Rectal smooth muscle tissue (tissue), 1 donor: ENCODE results near the gene GRAMD2B.

ENCODE experiments used
- H3K27ac ChIP-seq: one replicate; pipeline ENCODE4 v1.7.0; 2013; ENCODE audit warnings: low read depth, low read length, inconsistent platforms
- H3K27me3 ChIP-seq: one replicate; pipeline ENCODE4 v1.7.0; 2013; ENCODE audit warnings: low read length; ENCODE audit not compliant: control insufficient read depth, insufficient read depth
- H3K36me3 ChIP-seq: one replicate; pipeline ENCODE4 v1.7.0; 2013; ENCODE audit warnings: low read length; ENCODE audit not compliant: control insufficient read depth, insufficient read depth
- H3K4me1 ChIP-seq: one replicate; pipeline ENCODE4 v1.7.0; 2013; ENCODE audit warnings: low read length; ENCODE audit not compliant: control insufficient read depth, insufficient read depth
- H3K4me3 ChIP-seq: one replicate; pipeline ENCODE4 v1.7.0; 2013; ENCODE audit warnings: low read length
- H3K9ac ChIP-seq: one replicate; pipeline ENCODE4 v1.7.0; 2013; ENCODE audit warnings: low read length

The GRAMD2B gene

DNA sequence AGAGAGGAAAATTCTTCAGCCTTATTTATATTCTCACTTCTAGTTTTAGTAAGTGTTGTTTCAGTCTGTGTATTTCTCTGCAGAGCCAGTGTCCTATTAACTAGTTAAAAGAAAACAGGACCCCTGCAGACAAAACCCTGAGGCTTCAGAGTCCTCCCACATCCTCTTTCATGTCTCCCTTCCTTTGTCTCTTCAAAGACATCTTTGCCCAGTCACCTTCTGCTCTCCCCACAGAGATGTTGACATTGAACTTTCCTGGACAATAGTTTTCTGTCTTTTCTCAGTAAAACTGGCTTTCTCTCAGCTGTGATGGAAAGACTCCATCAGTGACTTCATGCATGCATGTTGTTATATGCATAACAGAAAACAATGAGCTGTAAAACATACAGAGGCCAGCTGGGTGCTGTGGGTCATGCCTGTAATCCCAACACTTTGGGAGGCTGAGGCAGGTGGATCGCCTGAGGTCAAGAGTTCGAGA, 20.2 kb downstream of the GRAMD2B start:
- Histone ChIP-seq H3K36me3 (no peaks in the 10 kb centered on the region), H3K4me3 (no peak overlapping the region), H3K27ac (no peak overlapping the region), H3K4me1 (no peaks in the 10 kb centered on the region), H3K9ac (no peak overlapping the region), H3K27me3 (no peaks in the 10 kb centered on the region)

GRCh38 chr5:126444137-126444536, 20.9 kb downstream of the GRAMD2B start:
- Histone ChIP-seq H3K27ac (no peak overlapping the region), H3K27me3 (no peaks in the 10 kb centered on the region), H3K9ac (no peak overlapping the region), H3K36me3 (no peaks in the 10 kb centered on the region), H3K4me3 (no peak overlapping the region), H3K4me1 (no peaks in the 10 kb centered on the region)

DNA sequence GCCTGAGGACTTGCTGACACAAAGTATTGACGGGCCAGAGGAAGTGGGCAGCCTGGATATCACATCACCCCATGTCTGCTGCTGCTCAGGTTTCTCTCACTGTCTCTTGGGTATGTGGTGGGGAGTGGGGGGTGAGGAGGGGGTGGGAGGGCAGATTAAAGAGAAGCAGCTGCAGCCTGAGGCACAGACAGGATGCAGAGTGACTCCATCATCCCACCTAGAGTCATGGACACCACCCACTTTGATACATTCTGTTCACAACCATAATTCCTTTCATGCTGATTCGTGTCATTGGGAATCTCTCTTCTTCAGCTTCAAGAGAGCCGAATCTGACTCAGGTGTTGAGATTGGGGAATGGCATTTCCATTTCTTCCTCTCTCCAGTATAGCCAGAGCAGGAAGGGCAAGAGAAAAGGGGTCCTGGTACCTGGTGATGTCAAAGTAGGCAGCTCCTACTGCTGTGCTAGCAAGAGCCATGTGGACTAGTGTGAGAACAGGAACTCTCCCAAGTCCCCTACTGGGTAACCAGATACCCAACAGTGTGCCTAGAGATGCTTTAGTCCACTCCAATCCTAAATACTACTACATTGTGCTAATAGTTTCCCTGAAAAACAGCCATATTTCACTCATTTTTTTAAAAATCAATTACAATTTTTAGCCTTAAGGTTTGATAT, 22.4 kb downstream of the GRAMD2B start:
- Histone ChIP-seq H3K36me3 (no peaks in the 10 kb centered on the region), H3K4me3 (no peak overlapping the region)

GRCh38 chr5:126446498-126447224, 23.5 kb downstream of the GRAMD2B start:
- Histone ChIP-seq H3K27ac (no peak overlapping the region), H3K9ac (no peak overlapping the region), H3K27me3 (no peaks in the 10 kb centered on the region), H3K36me3 (no peaks in the 10 kb centered on the region), H3K4me1 (no peaks in the 10 kb centered on the region), H3K4me3 (no peak overlapping the region)

More for the DNA sequence above, 22.4 kb downstream of the GRAMD2B start:
- Histone ChIP-seq H3K9ac (no peak overlapping the region), H3K27ac (no peak overlapping the region), H3K4me1 (no peaks in the 10 kb centered on the region), H3K27me3 (no peaks in the 10 kb centered on the region)

DNA sequence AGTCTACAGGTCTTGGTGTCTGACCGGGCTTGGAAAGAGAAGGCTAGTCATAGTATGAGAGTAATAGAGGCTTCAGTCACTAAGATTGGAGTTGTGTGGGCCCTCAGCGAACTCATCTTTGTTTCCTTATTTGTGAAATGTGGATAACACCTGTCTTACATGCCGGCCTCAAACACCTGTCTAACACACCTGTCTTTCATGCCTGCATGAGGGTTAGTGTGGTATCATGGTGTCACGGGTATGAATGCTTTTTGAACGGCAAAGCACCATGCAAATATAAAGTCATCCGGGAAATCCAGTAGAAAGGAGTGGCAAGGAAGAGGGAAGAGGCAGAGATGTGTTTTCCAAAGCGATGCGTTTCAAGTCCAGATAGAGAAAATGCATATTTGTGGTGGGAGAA, 25.5 kb downstream of the GRAMD2B start:
- no peaks in the 10 kb centered on the region for H3K27me3 ChIP-seq
- H3K4me3 ChIP-seq, result no peak overlapping the region
- no peaks in the 10 kb centered on the region for H3K4me1 ChIP-seq
- H3K27ac ChIP-seq, result no peak overlapping the region
- H3K9ac ChIP-seq, result no peak overlapping the region
- no peaks in the 10 kb centered on the region for H3K36me3 ChIP-seq

DNA sequence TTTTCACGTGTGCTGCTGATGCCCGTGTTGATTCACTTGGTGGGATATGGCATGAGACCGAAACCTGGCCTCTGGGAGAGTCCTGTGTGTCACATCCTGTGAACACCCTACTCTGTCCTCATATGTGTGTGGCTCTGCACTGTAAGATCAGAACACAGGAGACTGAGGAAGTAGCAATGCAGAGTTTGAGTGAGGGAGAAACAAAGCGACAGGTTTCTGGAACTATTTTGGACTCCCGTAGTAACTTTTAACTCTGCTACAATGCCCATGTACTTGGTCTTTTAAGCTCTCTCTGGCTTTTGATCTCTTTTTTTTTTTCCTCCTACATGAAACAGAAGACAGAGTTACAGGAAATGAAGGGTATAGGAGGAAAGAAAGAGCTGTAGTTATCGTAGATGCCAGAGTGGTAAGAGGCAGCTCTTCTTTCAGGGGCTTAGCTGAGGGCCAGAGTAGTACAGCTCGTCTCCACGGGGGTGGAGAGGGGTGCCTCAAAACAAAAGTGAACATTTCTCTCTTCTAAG, 26.6 kb downstream of the GRAMD2B start:
- no peaks in the 10 kb centered on the region for H3K27me3 ChIP-seq
- no peaks in the 10 kb centered on the region for H3K36me3 ChIP-seq
- no peaks in the 10 kb centered on the region for H3K4me1 ChIP-seq
- peak overlapping the region; percentile 3 for H3K4me3 ChIP-seq
- peak overlapping the region; percentile 38 for H3K27ac ChIP-seq
- H3K9ac ChIP-seq, result no peak overlapping the region

GRCh38 chr5:126450346-126450745, 27.1 kb downstream of the GRAMD2B start:
- no peak overlapping the region for H3K4me3 ChIP-seq

GRCh38 chr5:126450907-126451306, 27.7 kb downstream of the GRAMD2B start:
- Histone ChIP-seq H3K9ac (no peak overlapping the region), H3K27ac (no peak overlapping the region), H3K36me3 (no peaks in the 10 kb centered on the region), H3K4me1 (no peaks in the 10 kb centered on the region), H3K27me3 (no peaks in the 10 kb centered on the region), H3K4me3 (no peak overlapping the region)

More at GRCh38 chr5:126450346-126450745, 27.1 kb downstream of the GRAMD2B start:
- Histone ChIP-seq H3K4me1 (no peaks in the 10 kb centered on the region), H3K27me3 (no peaks in the 10 kb centered on the region), H3K27ac (peak overlapping the region; percentile 38), H3K9ac (no peak overlapping the region), H3K36me3 (no peaks in the 10 kb centered on the region)

- no peak overlapping the region for H3K27ac ChIP-seq
- H3K4me1 ChIP-seq, result no peaks in the 10 kb centered on the region
- no peaks in the 10 kb centered on the region for H3K27me3 ChIP-seq
- no peak overlapping the region for H3K4me3 ChIP-seq
- no peaks in the 10 kb centered on the region for H3K36me3 ChIP-seq
- no peak overlapping the region for H3K9ac ChIP-seq
These were observed 29.3 kb downstream of the GRAMD2B start for GRCh38 chr5:126452477-126452876.

DNA sequence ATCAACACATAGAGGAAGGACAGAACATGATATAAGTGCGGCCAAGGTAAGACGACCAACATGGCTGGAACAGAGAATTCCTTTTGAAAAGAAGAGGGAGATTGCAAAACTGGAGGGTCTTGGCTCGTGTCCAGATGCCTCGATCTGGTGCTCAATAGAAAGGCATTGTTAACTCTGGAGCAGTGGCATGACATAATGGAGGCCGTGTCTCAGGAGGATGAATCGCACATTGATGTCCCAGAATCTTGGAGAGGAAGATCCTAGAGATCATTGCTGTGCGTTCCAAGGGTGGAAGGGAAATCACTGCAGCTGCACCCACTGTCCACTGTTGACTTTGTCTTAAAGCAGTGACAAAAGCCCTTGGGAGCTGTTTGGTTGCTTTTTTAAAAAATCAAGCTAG, 30.9 kb downstream of the GRAMD2B start:
- no peak overlapping the region for H3K27ac ChIP-seq
- H3K4me1 ChIP-seq, result no peaks in the 10 kb centered on the region

DNA sequence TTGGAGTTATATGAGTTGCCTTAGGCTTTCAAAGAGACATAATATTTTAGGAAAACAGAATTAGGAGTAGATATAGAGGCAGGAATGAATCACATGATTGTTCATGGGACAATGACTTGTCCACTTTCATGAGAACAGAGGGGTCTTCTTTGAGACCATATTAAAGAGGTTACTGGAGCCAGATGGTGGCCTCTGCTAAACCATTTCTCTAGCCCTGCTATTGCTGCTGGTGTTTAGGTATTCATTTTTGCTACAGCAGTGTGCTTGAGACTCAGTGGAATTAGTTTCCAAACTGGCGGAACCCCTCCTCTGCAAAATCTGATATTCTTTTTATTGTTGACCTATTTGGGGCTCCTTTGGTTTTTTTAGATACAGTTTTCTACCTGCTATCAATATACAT, 31.3 kb downstream of the GRAMD2B start:
- H3K4me3 ChIP-seq, result no peak overlapping the region
- H3K9ac ChIP-seq, result no peak overlapping the region
- H3K27ac ChIP-seq, result no peak overlapping the region
- no peaks in the 10 kb centered on the region for H3K27me3 ChIP-seq
- no peaks in the 10 kb centered on the region for H3K4me1 ChIP-seq
- no peaks in the 10 kb centered on the region for H3K36me3 ChIP-seq

More for the DNA sequence above, 30.9 kb downstream of the GRAMD2B start:
- Histone ChIP-seq H3K4me3 (no peak overlapping the region), H3K27me3 (no peaks in the 10 kb centered on the region), H3K36me3 (no peaks in the 10 kb centered on the region), H3K9ac (no peak overlapping the region)

DNA sequence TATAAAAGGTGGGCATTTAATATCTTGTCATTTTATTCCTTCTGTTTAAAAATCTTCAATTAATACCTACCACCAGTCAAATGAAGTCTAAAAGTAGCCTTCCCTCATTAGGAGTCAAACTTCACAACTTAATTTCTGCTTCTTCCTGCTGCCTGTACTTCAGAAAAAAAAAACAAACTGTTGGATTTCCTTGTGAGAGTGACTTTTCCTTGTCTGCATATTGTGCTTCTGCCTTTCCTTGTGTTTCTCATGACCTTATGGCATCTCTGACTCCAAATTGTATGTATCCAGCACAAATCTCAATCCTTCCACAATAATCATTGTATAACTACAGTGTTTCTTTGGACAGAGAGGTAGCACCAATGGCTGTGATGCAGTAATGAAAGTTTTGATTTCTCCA, 32.1 kb downstream of the GRAMD2B start:
- no peaks in the 10 kb centered on the region for H3K4me1 ChIP-seq
- H3K36me3 ChIP-seq, result no peaks in the 10 kb centered on the region
- H3K9ac ChIP-seq, result no peak overlapping the region
- H3K27ac ChIP-seq, result no peak overlapping the region
- no peak overlapping the region for H3K4me3 ChIP-seq
- no peaks in the 10 kb centered on the region for H3K27me3 ChIP-seq
